ENCODE results near the gene PHF1. TPM values are rescaled to one million over a fixed set of nuclear protein-coding genes. Genes with fewer than 3 reads are reported as not detected.

The PHF1 gene
- total and polyA plus RNA-seq, 2 of the 13 experiments (the other 11 are each of a cell fraction or from before 2014, with no cell fraction given): 25.4 to 61.9 TPM

DNA sequence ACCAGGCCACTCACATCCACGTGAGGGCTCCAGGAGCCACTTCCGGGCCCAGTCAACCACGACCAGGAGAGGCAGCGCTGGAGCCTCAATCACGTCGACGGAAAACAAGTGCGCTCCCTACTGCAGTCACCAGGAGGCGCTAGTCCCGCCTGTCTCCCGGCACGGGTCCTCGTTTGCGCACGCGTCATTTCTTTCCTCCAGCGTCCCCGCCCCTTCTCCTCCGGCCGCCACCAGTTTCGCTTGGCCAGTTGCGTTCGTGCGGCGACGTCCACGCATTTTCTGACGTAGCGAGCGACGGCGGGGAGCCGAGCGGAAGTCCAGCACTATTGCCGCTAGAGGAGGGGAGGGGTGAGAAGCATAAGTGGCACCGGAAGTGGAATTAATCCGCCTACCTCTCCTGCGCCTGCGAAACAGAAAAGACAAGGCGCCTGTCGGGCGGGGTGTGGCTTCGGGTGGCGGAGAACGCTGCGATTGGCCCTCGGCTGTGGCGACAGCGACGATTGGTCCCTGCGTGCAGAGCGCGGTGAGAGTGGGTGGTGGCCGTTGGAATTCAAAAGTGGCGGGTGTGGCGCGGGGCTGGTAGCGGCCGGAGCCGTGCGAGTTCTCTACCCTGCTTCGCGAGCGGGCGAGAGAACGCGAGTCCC lies 19.4 kb upstream of the PHF1 start, which contains the start of gene KIFC1 (continued):
- TF ChIP-seq FOXK1 (CRISPR knock-in tag; IDR thresholded peaks at IDR 0.05; ENCODE audit: borderline replicate concordance, low read depth): peak; percentile 90
- TF ChIP-seq, protein P1, sequence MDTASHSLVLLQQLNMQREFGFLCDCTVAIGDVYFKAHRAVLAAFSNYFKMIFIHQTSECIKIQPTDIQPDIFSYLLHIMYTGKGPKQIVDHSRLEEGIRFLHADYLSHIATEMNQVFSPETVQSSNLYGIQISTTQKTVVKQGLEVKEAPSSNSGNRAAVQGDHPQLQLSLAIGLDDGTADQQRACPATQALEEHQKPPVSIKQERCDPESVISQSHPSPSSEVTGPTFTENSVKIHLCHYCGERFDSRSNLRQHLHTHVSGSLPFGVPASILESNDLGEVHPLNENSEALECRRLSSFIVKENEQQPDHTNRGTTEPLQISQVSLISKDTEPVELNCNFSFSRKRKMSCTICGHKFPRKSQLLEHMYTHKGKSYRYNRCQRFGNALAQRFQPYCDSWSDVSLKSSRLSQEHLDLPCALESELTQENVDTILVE (CRISPR knock-in tag; IDR thresholded peaks at IDR 0.05): peak; percentile 98
- TF ChIP-seq ARNTL (CRISPR knock-in tag; IDR thresholded peaks at IDR 0.05): peak; percentile 85
- TF ChIP-seq NFIC (IDR thresholded peaks at IDR 0.05; ENCODE audit: low read length): no peak
- peak; percentile 72; the same call in 1 of the 2 replicates for TF ChIP-seq SATB2 (CRISPR knock-in tag; IDR thresholded peaks at IDR 0.05)
- TF ChIP-seq STAG1 (CRISPR knock-in tag; IDR thresholded peaks at IDR 0.05): peak; percentile 63
- TF ChIP-seq ZFP82 (CRISPR knock-in tag; IDR thresholded peaks at IDR 0.05; ENCODE audit: borderline replicate concordance): peak; percentile 86; the same call in 1 of the 2 replicates
- TF ChIP-seq PTBP1 (IDR thresholded peaks at IDR 0.05; ENCODE audit: low read depth, low read length, poor library complexity, severe bottlenecking): no peak
- TF ChIP-seq, protein P2, sequence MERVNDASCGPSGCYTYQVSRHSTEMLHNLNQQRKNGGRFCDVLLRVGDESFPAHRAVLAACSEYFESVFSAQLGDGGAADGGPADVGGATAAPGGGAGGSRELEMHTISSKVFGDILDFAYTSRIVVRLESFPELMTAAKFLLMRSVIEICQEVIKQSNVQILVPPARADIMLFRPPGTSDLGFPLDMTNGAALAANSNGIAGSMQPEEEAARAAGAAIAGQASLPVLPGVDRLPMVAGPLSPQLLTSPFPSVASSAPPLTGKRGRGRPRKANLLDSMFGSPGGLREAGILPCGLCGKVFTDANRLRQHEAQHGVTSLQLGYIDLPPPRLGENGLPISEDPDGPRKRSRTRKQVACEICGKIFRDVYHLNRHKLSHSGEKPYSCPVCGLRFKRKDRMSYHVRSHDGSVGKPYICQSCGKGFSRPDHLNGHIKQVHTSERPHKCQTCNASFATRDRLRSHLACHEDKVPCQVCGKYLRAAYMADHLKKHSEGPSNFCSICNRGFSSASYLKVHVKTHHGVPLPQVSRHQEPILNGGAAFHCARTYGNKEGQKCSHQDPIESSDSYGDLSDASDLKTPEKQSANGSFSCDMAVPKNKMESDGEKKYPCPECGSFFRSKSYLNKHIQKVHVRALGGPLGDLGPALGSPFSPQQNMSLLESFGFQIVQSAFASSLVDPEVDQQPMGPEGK (CRISPR knock-in tag; IDR thresholded peaks at IDR 0.05): peak; percentile 81
- TF ChIP-seq, protein P3, sequence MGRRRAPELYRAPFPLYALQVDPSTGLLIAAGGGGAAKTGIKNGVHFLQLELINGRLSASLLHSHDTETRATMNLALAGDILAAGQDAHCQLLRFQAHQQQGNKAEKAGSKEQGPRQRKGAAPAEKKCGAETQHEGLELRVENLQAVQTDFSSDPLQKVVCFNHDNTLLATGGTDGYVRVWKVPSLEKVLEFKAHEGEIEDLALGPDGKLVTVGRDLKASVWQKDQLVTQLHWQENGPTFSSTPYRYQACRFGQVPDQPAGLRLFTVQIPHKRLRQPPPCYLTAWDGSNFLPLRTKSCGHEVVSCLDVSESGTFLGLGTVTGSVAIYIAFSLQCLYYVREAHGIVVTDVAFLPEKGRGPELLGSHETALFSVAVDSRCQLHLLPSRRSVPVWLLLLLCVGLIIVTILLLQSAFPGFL (CRISPR knock-in tag; IDR thresholded peaks at IDR 0.05): no peak
- TF ChIP-seq, protein P4, sequence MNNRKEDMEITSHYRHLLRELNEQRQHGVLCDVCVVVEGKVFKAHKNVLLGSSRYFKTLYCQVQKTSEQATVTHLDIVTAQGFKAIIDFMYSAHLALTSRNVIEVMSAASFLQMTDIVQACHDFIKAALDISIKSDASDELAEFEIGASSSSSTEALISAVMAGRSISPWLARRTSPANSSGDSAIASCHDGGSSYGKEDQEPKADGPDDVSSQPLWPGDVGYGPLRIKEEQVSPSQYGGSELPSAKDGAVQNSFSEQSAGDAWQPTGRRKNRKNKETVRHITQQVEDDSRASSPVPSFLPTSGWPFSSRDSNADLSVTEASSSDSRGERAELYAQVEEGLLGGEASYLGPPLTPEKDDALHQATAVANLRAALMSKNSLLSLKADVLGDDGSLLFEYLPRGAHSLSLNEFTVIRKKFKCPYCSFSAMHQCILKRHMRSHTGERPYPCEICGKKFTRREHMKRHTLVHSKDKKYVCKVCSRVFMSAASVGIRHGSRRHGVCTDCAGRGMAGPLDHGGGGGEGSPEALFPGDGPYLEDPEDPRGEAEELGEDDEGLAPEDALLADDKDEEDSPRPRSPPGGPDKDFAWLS (CRISPR knock-in tag; IDR thresholded peaks at IDR 0.05; ENCODE audit: borderline replicate concordance): no peak
- TF ChIP-seq, protein P5, sequence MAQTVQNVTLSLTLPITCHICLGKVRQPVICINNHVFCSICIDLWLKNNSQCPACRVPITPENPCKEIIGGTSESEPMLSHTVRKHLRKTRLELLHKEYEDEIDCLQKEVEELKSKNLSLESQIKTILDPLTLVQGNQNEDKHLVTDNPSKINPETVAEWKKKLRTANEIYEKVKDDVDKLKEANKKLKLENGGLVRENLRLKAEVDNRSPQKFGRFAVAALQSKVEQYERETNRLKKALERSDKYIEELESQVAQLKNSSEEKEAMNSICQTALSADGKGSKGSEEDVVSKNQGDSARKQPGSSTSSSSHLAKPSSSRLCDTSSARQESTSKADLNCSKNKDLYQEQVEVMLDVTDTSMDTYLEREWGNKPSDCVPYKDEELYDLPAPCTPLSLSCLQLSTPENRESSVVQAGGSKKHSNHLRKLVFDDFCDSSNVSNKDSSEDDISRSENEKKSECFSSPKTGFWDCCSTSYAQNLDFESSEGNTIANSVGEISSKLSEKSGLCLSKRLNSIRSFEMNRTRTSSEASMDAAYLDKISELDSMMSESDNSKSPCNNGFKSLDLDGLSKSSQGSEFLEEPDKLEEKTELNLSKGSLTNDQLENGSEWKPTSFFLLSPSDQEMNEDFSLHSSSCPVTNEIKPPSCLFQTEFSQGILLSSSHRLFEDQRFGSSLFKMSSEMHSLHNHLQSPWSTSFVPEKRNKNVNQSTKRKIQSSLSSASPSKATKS (CRISPR knock-in tag; IDR thresholded peaks at IDR 0.05): peak; percentile 56; the same call in 1 of the 2 replicates
- no peak for TF ChIP-seq HNRNPK (IDR thresholded peaks at IDR 0.05; ENCODE audit: low read depth, low read length, poor library complexity, severe bottlenecking)
- peak; percentile 98 for TF ChIP-seq BORCS8-MEF2B (CRISPR knock-in tag; IDR thresholded peaks at IDR 0.05)
- peak; percentile 59 for TF ChIP-seq PHF8 (CRISPR knock-in tag; IDR thresholded peaks at IDR 0.05)
- TF ChIP-seq FOSL1 (CRISPR knock-in tag; IDR thresholded peaks at IDR 0.05; ENCODE audit: borderline replicate concordance): no peak
- TF ChIP-seq, protein P6, sequence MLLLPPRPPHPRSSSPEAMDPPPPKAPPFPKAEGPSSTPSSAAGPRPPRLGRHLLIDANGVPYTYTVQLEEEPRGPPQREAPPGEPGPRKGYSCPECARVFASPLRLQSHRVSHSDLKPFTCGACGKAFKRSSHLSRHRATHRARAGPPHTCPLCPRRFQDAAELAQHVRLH (CRISPR knock-in tag; IDR thresholded peaks at IDR 0.05; ENCODE audit: borderline replicate concordance, low read depth): peak; percentile 97
- TF ChIP-seq, protein P7, sequence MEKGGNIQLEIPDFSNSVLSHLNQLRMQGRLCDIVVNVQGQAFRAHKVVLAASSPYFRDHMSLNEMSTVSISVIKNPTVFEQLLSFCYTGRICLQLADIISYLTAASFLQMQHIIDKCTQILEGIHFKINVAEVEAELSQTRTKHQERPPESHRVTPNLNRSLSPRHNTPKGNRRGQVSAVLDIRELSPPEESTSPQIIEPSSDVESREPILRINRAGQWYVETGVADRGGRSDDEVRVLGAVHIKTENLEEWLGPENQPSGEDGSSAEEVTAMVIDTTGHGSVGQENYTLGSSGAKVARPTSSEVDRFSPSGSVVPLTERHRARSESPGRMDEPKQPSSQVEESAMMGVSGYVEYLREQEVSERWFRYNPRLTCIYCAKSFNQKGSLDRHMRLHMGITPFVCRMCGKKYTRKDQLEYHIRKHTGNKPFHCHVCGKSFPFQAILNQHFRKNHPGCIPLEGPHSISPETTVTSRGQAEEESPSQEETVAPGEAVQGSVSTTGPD (CRISPR knock-in tag; IDR thresholded peaks at IDR 0.05): peak; percentile 7; the same call in 1 of the 2 replicates
- peak; percentile 96 for TF ChIP-seq MEF2D (CRISPR knock-in tag; IDR thresholded peaks at IDR 0.05)
